Lung microvascular endothelial cell (primary cell): ENCODE results near the gene CYP3A4. TPM values are rescaled to one million over a fixed set of nuclear protein-coding genes. Genes with fewer than 3 reads are reported as not detected.
"Not testable (repeated sequence)": the region's sequence is repeated elsewhere in the genome, so short reads cannot be mapped to it uniquely, and the experiment has no call there.

Experiments
- DNase-seq, 2 donors: peaks; one replicate each; pipeline versions ENCODE4 v3.0.0 to v3.0.0-alpha.2; 2010; ENCODE audit warnings: low read depth in 2 of 2
- total RNA-seq: library from RNA; depleted of rRNA; stranded (reverse); fragments of >200 nt; gene quantifications from 2 replicates; pipeline ENCODE4 v1.2.1, GENCODE V29; 2014

The CYP3A4 gene
- total RNA-seq, 1 donor from 2014 or later, result not detected

GRCh38 chr7:99752356-99752755 is 31.6 kb downstream of the CYP3A4 start:
- DNase-seq, result peak in 1 of 2 donors; percentile 20

- not testable (repeated sequence) for DNase-seq
Measured at GRCh38 chr7:99751322-99752052, 32.5 kb downstream of the CYP3A4 start.

GRCh38 chr7:99748846-99749579 is 35.0 kb downstream of the CYP3A4 start:
- DNase-seq, result no peak

GRCh38 chr7:99746915-99747314 is 37.1 kb downstream of the CYP3A4 start:
- DNase-seq, result not testable (repeated sequence)

GRCh38 chr7:99745395-99745794 is 38.6 kb downstream of the CYP3A4 start:
- DNase-seq, result not testable (repeated sequence)

GRCh38 chr7:99742737-99743394 is 41.1 kb downstream of the CYP3A4 start:
- DNase-seq, result no peak

- no peak for DNase-seq
Measured at GRCh38 chr7:99741441-99741795, 42.6 kb downstream of the CYP3A4 start.

- no peak for DNase-seq
Measured at GRCh38 chr7:99740573-99741440, 43.2 kb downstream of the CYP3A4 start.

GRCh38 chr7:99739699-99740572 is 44.0 kb downstream of the CYP3A4 start:
- no peak for DNase-seq

GRCh38 chr7:99737726-99738125 is 46.3 kb downstream of the CYP3A4 start:
- peak in 1 of 2 donors; percentile 49 for DNase-seq

GRCh38 chr7:99736667-99737066 is 47.3 kb downstream of the CYP3A4 start:
- not testable (repeated sequence) for DNase-seq

- peak in 1 of 2 donors; percentile 4 for DNase-seq
Measured at GRCh38 chr7:99734987-99735386, 49.0 kb downstream of the CYP3A4 start, which contains the start of gene CYP3A7. Gene CYP3A7 (minus strand): TSS chr7:99735196. CDS start chr7:99735093, 103 bp downstream.

- DNase-seq, result peak; percentile 5 to 8
Measured at GRCh38 chr7:99733448-99733847, 50.5 kb downstream of the CYP3A4 start.

GRCh38 chr7:99733003-99733402 is 51.0 kb downstream of the CYP3A4 start:
- DNase-seq, result no peak

GRCh38 chr7:99731638-99732374 is 52.2 kb downstream of the CYP3A4 start:
- no peak for DNase-seq

- DNase-seq, result no peak
Measured at GRCh38 chr7:99730992-99731391, 53.0 kb downstream of the CYP3A4 start.

- DNase-seq, result no peak
Measured at GRCh38 chr7:99730238-99730810, 53.7 kb downstream of the CYP3A4 start.

GRCh38 chr7:99729486-99730237 is 54.3 kb downstream of the CYP3A4 start:
- no peak for DNase-seq
